Measurements from ENCODE around the gene TMEM175. TPM values are rescaled to one million over a fixed set of nuclear protein-coding genes. Genes with fewer than 3 reads are reported as not detected.

TMEM175 gene
- total RNA-seq, 4 donors from 2014 or later, result 17.4 to 39.1 (median 30.1) TPM

- no peak for DNase-seq (ENCODE audit: low spot score in 2 of 2)
- H3K4me3 ChIP-seq (ENCODE audit: low read depth, poor library complexity, severe bottlenecking), result no peak overlapping the region
- 77 to 79% methylated on average over 15 of the region's 15 CpGs for WGBS, 2 donors
- TF ChIP-seq CTCF (IDR thresholded peaks at IDR 0.05) (no peak), POLR2A (IDR thresholded peaks at IDR 0.05) (no peak)
- intact Hi-C loops (cut with DNase I; ENCODE audit: low total_unique reads), result no loop called here
These were observed 52.2 kb downstream of the TMEM175 start for GRCh38 chr4:984336-985054.

- H3K4me3 ChIP-seq (ENCODE audit: low read depth, poor library complexity, severe bottlenecking), result no peak overlapping the region
- DNase-seq (ENCODE audit: low spot score in 2 of 2), result peak in 1 of 2 donors; percentile 94
- no peak for TF ChIP-seq POLR2A (IDR thresholded peaks at IDR 0.05)
- TF ChIP-seq CTCF (IDR thresholded peaks at IDR 0.05), result no peak
- intact Hi-C loops (cut with DNase I; ENCODE audit: low total_unique reads), result no loop called here
- WGBS, 2 donors, result 36 to 53% methylated on average over 22 of the region's 23 CpGs
These were observed 53.0 kb downstream of the TMEM175 start for GRCh38 chr4:985123-985830.

GRCh38 chr4:986428-986878, 54.2 kb downstream of the TMEM175 start:
- TF ChIP-seq CTCF (IDR thresholded peaks at IDR 0.05), result no peak
- TF ChIP-seq POLR2A (IDR thresholded peaks at IDR 0.05), result no peak
- intact Hi-C loops (cut with DNase I; ENCODE audit: low total_unique reads), result no loop called here
- H3K4me3 ChIP-seq (ENCODE audit: low read depth, poor library complexity, severe bottlenecking), result peak overlapping the region; percentile 62
- no peak for DNase-seq (ENCODE audit: low spot score in 2 of 2)
- 8 to 11% methylated on average over 12 to 14 of the region's 14 CpGs for WGBS, 2 donors

GRCh38 chr4:986879-987623, 54.8 kb downstream of the TMEM175 start, which contains the start of gene IDUA:
TSS of gene IDUA (plus strand) at chr4:987044. CDS start at chr4:987085, 41 bp downstream.
- peak within 1 kb of the TSS; percentile 62 for H3K4me3 ChIP-seq (ENCODE audit: low read depth, poor library complexity, severe bottlenecking)
- DNase-seq (ENCODE audit: low spot score in 2 of 2), result peak; percentile 63 to 95
- TF ChIP-seq POLR2A (IDR thresholded peaks at IDR 0.05) (no peak), CTCF (IDR thresholded peaks at IDR 0.05) (no peak)
- 0 to 3% methylated on average over 5 to 11 of the region's 69 CpGs for WGBS, 2 donors
- intact Hi-C loops (cut with DNase I; ENCODE audit: low total_unique reads), result no loop called here

- H3K4me3 ChIP-seq (ENCODE audit: low read depth, poor library complexity, severe bottlenecking), result no peak overlapping the region
- intact Hi-C loops (cut with DNase I; ENCODE audit: low total_unique reads), result no loop called here
- TF ChIP-seq POLR2A (IDR thresholded peaks at IDR 0.05) (no peak), CTCF (IDR thresholded peaks at IDR 0.05) (no peak)
- 39 to 73% methylated on average over 17 to 32 of the region's 37 CpGs for WGBS, 2 donors
- DNase-seq (ENCODE audit: low spot score in 2 of 2), result no peak
These were observed 55.6 kb downstream of the TMEM175 start for GRCh38 chr4:987624-988513.

All from lower leg skin (tissue), 4 donors.